ENCODE results near the gene PANX2. TPM values are rescaled to one million over a fixed set of nuclear protein-coding genes. Genes with fewer than 3 reads are reported as not detected.
A peak's percentile ranks its signal among the peaks of the same experiment; 100 is the strongest.

The PANX2 gene
- total RNA-seq, 6 experiments from 2014 or later, result 3.9 to 12.3 (median 7.2) TPM

DNA sequence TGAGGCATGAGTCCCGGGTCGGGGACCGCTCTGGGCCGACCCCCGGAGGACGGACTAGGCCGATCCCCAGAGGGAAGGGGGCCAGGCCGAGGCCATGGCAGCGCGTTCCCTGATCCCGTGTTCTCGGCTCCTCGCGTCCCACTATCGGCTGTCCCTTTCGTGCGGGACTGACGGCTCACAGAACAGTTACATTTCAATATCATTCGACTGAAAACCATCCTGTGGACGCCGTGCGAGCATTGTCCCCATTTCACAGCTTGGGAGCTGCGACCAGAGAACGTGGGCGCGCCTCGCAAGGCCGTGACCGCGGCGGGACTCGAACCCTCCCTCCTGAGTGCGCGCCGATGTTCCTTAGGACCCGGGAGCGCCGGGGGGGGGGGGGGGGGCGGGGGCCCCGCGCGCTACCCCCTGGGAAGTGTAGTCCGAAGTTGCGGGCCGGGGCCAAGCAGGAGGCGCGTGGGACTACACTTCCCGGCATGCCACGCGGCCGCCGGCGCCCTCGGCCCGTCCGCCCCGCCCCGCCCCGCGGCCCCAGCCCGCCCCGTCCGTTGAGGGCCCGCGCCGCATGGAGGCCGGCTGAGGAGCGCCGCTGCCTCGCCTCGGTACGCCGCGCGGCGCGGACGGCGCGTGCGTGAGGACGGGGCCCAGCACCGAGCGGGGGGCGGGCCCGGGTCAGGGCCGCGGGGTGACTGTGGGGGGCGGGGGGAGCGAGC, 15.0 kb downstream of the PANX2 start, which contains the start of gene TRABD:
TSS of gene TRABD (plus strand) at position 539 of the 713 bp plus-strand sequence. CDS start 7,148 bp downstream, outside the sequence.
- Histone ChIP-seq H3K27me3 (no peaks in the 10 kb centered on the region), H3K27ac (peak within 1 kb of the TSS; percentile 31 to 68 (median 60)), H3K36me3 (no peaks in the 10 kb centered on the region), H3K4me1 (peaks cover 0 to 41% (median 11%) of the 10 kb centered on the region in 4 donors), H3K9me3 (no peaks in the 10 kb centered on the region), H3K4me3 (peak within 1 kb of the TSS; percentile 59 to 67 (median 62))
- DNase-seq (peak; percentile 92 to 94 (median 93)), ATAC-seq (peak; percentile 80 to 88 (median 82))
- intact Hi-C loops (cut with DNase I), result no loop called here
- 0% methylated on average over 11 of the region's 90 CpGs for WGBS (ENCODE audit: insufficient coverage, low coverage, low lambda C conversion rate, missing lambda C conversion rate)
- TF ChIP-seq POLR2A (IDR thresholded peaks at IDR 0.05), result no peak
- TF ChIP-seq, protein P1, sequence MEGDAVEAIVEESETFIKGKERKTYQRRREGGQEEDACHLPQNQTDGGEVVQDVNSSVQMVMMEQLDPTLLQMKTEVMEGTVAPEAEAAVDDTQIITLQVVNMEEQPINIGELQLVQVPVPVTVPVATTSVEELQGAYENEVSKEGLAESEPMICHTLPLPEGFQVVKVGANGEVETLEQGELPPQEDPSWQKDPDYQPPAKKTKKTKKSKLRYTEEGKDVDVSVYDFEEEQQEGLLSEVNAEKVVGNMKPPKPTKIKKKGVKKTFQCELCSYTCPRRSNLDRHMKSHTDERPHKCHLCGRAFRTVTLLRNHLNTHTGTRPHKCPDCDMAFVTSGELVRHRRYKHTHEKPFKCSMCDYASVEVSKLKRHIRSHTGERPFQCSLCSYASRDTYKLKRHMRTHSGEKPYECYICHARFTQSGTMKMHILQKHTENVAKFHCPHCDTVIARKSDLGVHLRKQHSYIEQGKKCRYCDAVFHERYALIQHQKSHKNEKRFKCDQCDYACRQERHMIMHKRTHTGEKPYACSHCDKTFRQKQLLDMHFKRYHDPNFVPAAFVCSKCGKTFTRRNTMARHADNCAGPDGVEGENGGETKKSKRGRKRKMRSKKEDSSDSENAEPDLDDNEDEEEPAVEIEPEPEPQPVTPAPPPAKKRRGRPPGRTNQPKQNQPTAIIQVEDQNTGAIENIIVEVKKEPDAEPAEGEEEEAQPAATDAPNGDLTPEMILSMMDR (IDR thresholded peaks at IDR 0.05), result no peak

DNA sequence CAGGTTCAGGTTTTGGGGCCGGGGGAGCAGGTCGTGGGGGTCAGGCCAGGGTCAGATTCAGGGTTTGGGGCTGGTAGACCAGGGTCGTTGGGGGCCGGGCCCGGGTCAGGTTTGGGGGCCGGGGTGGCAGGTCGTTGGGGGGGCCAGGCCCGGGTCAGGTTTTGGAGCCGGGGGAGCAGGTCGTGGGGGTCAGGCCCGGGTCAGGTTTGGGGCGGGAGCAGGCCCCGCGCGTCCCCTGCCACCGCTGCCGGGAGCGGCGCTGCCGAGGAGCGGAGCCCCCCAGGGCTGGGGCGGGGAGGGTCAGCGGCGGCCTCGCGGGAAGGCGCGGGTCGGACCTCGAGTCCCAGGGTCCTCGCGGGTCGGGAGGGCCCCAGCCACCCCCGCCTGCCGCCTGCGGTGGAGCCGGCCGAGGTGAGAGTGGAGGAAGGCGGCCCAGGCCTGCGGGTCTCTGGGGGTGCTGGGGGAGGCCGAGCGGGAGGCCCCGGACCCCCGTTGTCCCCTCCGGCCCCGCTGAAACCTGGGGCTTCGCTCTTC, 15.7 kb downstream of the PANX2 start:
- no peak for TF ChIP-seq POLR2A (IDR thresholded peaks at IDR 0.05)
- TF ChIP-seq, protein P1 (IDR thresholded peaks at IDR 0.05), result no peak
- DNase-seq (no peak), ATAC-seq (no peak)
- WGBS (ENCODE audit: insufficient coverage, low coverage, low lambda C conversion rate, missing lambda C conversion rate), result 2% methylated on average over 23 of the region's 47 CpGs
- peak overlapping the region; percentile 59 to 67 (median 62) for H3K4me3 ChIP-seq
- H3K36me3 ChIP-seq, result no peaks in the 10 kb centered on the region
- H3K27ac ChIP-seq, result peak overlapping the region; percentile 31 to 60 (median 49)
- H3K4me1 ChIP-seq, result peaks cover 0 to 44% (median 11%) of the 10 kb centered on the region in 4 donors
- intact Hi-C loops (cut with DNase I), result no loop called here
- no peaks in the 10 kb centered on the region for H3K27me3 ChIP-seq
- no peaks in the 10 kb centered on the region for H3K9me3 ChIP-seq

DNA sequence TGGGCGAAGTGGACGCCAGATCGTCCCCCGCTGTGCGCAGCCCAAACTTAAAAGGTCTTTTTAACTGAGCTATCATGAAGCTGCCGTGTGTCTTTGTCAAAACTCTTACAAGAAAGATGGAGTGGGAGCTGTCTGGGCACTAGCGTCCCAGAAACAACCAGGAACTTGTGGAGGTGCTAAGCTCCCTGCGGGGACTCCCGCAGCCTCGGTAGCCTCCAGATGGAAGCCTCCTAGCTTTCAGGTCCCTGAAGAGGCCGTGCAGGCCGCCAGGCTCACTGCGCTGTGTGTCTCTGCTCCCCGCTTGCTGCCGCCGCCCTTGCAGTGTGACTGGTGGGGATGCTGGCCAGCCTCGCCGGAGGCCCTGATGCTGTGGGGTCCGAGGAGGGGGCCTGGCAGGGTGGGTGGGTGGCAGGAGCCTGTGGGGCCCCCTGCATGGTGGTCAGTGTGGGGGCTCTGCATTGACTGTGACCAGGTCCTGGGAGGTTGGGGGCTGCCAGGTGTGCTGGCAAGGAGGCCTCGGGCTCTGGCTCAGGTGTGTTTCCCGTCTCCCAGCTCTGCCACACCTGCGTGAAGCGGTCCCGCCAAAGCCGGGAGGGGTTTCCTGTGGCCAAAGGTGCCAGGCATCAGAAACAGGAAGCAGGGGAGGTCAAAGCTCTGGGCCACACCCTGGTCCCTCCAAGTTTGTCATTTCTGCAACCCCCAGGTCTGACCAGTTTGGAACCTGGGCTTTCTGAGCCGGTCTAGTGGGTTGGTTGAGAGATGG, 16.4 kb downstream of the PANX2 start:
- 80% methylated on average over 2 of the region's 26 CpGs for WGBS (ENCODE audit: insufficient coverage, low coverage, low lambda C conversion rate, missing lambda C conversion rate)
- DNase-seq (peak in 2 of 3 donors; percentile 38 to 56), ATAC-seq (no peak)
- H3K4me3 ChIP-seq, result peak overlapping the region; percentile 59 to 67 (median 62)
- TF ChIP-seq, protein P1 (IDR thresholded peaks at IDR 0.05), result no peak
- no peak for TF ChIP-seq POLR2A (IDR thresholded peaks at IDR 0.05)
- peak overlapping the region in 2 of 3 donors; percentile 49 to 60 for H3K27ac ChIP-seq
- H3K9me3 ChIP-seq, result no peaks in the 10 kb centered on the region
- intact Hi-C loops (cut with DNase I), result no loop called here
- no peaks in the 10 kb centered on the region for H3K27me3 ChIP-seq
- no peaks in the 10 kb centered on the region for H3K36me3 ChIP-seq
- peaks cover 0 to 44% (median 11%) of the 10 kb centered on the region in 4 donors for H3K4me1 ChIP-seq

DNA sequence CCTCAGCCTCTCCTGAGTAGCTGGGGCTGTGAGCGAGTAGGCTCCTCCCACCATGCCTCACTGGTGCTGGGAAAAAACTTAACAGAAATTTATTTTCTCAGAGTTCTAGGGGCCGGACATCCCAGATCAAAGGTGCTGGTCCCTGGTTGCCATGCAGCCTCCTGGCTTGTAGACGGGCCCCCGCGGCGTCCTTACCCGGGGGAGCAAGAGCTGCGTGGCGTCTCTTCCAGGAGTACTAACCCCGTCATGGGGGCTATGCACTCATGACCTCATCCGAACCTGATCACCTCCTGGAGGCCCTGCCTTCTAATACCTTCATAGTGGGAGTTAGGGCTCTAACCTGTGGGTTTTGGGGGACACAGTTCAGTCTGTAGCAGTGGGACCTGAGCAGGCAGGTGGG, 17.8 kb downstream of the PANX2 start:
- Histone ChIP-seq H3K4me1 (peaks cover 0 to 44% (median 11%) of the 10 kb centered on the region in 4 donors), H3K27ac (no peak overlapping the region), H3K27me3 (no peaks in the 10 kb centered on the region), H3K9me3 (no peaks in the 10 kb centered on the region), H3K4me3 (no peak overlapping the region), H3K36me3 (no peaks in the 10 kb centered on the region)
- ATAC-seq, result no peak
- intact Hi-C loops (cut with DNase I), result no loop called here
- peak in 2 of 3 donors; percentile 22 to 55 for DNase-seq
- TF ChIP-seq POLR2A (IDR thresholded peaks at IDR 0.05), result no peak
- TF ChIP-seq, protein P1 (IDR thresholded peaks at IDR 0.05), result no peak
- WGBS (ENCODE audit: insufficient coverage, low coverage, low lambda C conversion rate, missing lambda C conversion rate), result 97% methylated on average over 11 of the region's 11 CpGs
